GM18517 (cell line): ENCODE data around the gene ESF1.

Source experiments
- ATAC-seq: cut with Tn5 transposase; IDR thresholded peaks from one replicate; pipeline ENCODE4 v1.9.1; 2021; ENCODE audit warnings: mild to moderate bottlenecking, moderate library complexity; ENCODE audit not compliant: unreplicated experiment

Gene ESF1

GRCh38 chr20:13681248-13682125, 103.2 kb downstream of the ESF1 start:
- ATAC-seq, result peak; percentile 96

GRCh38 chr20:13678944-13679343, 105.8 kb downstream of the ESF1 start:
- ATAC-seq, result no peak

- ATAC-seq, result no peak
These were observed 107.5 kb downstream of the ESF1 start for GRCh38 chr20:13677241-13677640.

- ATAC-seq, result no peak
These were observed 108.0 kb downstream of the ESF1 start for GRCh38 chr20:13676682-13677081.

- no peak for ATAC-seq
These were observed 112.0 kb downstream of the ESF1 start for GRCh38 chr20:13672690-13673089.

GRCh38 chr20:13671916-13672378, 112.8 kb downstream of the ESF1 start:
- no peak for ATAC-seq

GRCh38 chr20:13671512-13671911, 113.2 kb downstream of the ESF1 start:
- ATAC-seq, result no peak

GRCh38 chr20:13670160-13670559, 114.6 kb downstream of the ESF1 start:
- no peak for ATAC-seq

GRCh38 chr20:13665709-13666395, 118.9 kb downstream of the ESF1 start:
- ATAC-seq, result no peak
